Liver (tissue), 9 donors: ENCODE measurements around the gene ST7. TPM values are rescaled to one million over a fixed set of nuclear protein-coding genes. Genes with fewer than 3 reads are reported as not detected.

Experiments used
- DNase-seq: peaks from one replicate; pipeline ENCODE4 v3.0.0-alpha.2; 2017; ENCODE audit warnings: low spot score
- H3K27ac ChIP-seq, 2 donors: one replicate each; pipeline ENCODE4 v1.7.0; 2013; ENCODE audit warnings: inconsistent platforms in 2 of 2, low read length in 2 of 2, control low read depth in 1 of 2, low read depth in 1 of 2, mild to moderate bottlenecking in 1 of 2
- H3K27me3 ChIP-seq, 4 donors: one replicate each; pipeline versions ENCODE4 v1.6.1 to v1.7.0; 2013; ENCODE audit warnings: low read length in 3 of 4, inconsistent platforms in 1 of 4, mild to moderate bottlenecking in 1 of 4, moderate library complexity in 1 of 4; ENCODE audit not compliant: control insufficient read depth in 4 of 4, insufficient read depth in 4 of 4
- H3K36me3 ChIP-seq, 4 donors: one replicate each; pipeline versions ENCODE4 v1.6.1 to v1.7.0; 2013; ENCODE audit warnings: low read length in 3 of 4, mild to moderate bottlenecking in 3 of 4, low read depth in 1 of 4, moderate library complexity in 1 of 4; ENCODE audit not compliant: control insufficient read depth in 4 of 4, insufficient read depth in 3 of 4
- H3K4me1 ChIP-seq, 4 donors: one replicate each; pipeline versions ENCODE4 v1.6.1 to v1.7.0; 2013; ENCODE audit warnings: low read length in 3 of 4, mild to moderate bottlenecking in 3 of 4, moderate library complexity in 1 of 4; ENCODE audit not compliant: control insufficient read depth in 4 of 4, insufficient read depth in 4 of 4
- H3K4me3 ChIP-seq, 3 donors: one replicate each; pipeline versions ENCODE4 v1.6.1 to v1.7.0; 2013; ENCODE audit warnings: low read length in 3 of 3, control low read depth in 1 of 3, low read depth in 1 of 3, mild to moderate bottlenecking in 1 of 3
- H3K9ac ChIP-seq, 2 donors: one replicate each; pipeline ENCODE4 v1.7.0; 2013; ENCODE audit warnings: low read length in 2 of 2, mild to moderate bottlenecking in 2 of 2, moderate library complexity in 2 of 2, control low read depth in 1 of 2, low read depth in 1 of 2
- H3K9me3 ChIP-seq, 4 donors: one replicate each; pipeline versions ENCODE4 v1.6.1 to v1.7.0; 2013; ENCODE audit warnings: low read length in 3 of 4; ENCODE audit not compliant: control insufficient read depth in 4 of 4
- ATF3 ChIP-seq: IDR thresholded peaks from 2 replicates; pipeline ENCODE4 v1.6.1; 2016; ENCODE audit warnings: antibody characterized with exemption
- CTCF ChIP-seq: fragments of 150-350 bp; IDR thresholded peaks from 2 replicates; pipeline ENCODE4 v1.5.1; 2017; ENCODE audit warnings: improper control_type of control experiment, low read depth, low read length; ENCODE audit not compliant: missing input control
- EGR1 ChIP-seq, 2 donors: IDR thresholded peaks; 2 replicates each; pipeline ENCODE4 v1.6.1; 2016 to 2018; ENCODE audit warnings: antibody characterized with exemption in 2 of 2, low read depth in 2 of 2
- FOXA1 ChIP-seq: IDR thresholded peaks from 2 replicates; pipeline ENCODE4 v1.6.1; 2016; ENCODE audit warnings: antibody characterized with exemption
- FOXA2 ChIP-seq: IDR thresholded peaks from 2 replicates; pipeline ENCODE4 v1.6.1; 2016; ENCODE audit warnings: antibody characterized with exemption
- GABPA ChIP-seq, 2 donors: IDR thresholded peaks in 1 of 2; conservative IDR thresholded peaks in 1 of 2; 2 replicates each; pipeline ENCODE4 v1.6.1; 2016; ENCODE audit warnings: antibody characterized with exemption in 2 of 2, mild to moderate bottlenecking in 1 of 2, moderate library complexity in 1 of 2
- HNF4A ChIP-seq, 2 donors: conservative IDR thresholded peaks; 2 replicates each; pipeline ENCODE4 v1.6.1; 2016; ENCODE audit warnings: antibody characterized with exemption in 2 of 2, mild to moderate bottlenecking in 2 of 2
- HNF4G ChIP-seq: IDR thresholded peaks from 2 replicates; pipeline ENCODE4 v1.6.1; 2016; ENCODE audit warnings: antibody characterized with exemption
- NR2F2 ChIP-seq: IDR thresholded peaks from 2 replicates; pipeline ENCODE4 v1.6.1; 2016; ENCODE audit warnings: antibody characterized with exemption
- RAD21 ChIP-seq, 2 donors: IDR thresholded peaks; 2 replicates each; pipeline ENCODE4 v1.6.1; 2016; ENCODE audit warnings: antibody characterized with exemption in 2 of 2, mild to moderate bottlenecking in 2 of 2
- SP1 ChIP-seq: IDR thresholded peaks from 2 replicates; pipeline ENCODE4 v1.6.1; 2018; ENCODE audit warnings: antibody characterized with exemption, mild to moderate bottlenecking
- TAF1 ChIP-seq: conservative IDR thresholded peaks from 2 replicates; pipeline ENCODE4 v1.6.1; 2016; ENCODE audit warnings: antibody characterized with exemption, mild to moderate bottlenecking
- ZBTB33 ChIP-seq: IDR thresholded peaks from 2 replicates; pipeline ENCODE4 v1.6.1; 2016; ENCODE audit warnings: antibody characterized with exemption
- WGBS: extraction: QIAGEN DNeasy Blood & Tissue Kit; methylation state at CpG from one replicate; pipeline ENCODE4 v1.1.7; 2013; 5-methylcytosine and 5-hydroxymethylcytosine counted together
- polyA plus RNA-seq, 2 donors: library from polyadenylated mRNA; stranded (reverse) in 1 of 2; unstranded in 1 of 2; fragments of 200-250 nt in 1 of 2; fragments of >200 nt in 1 of 2; fragmentation: Nextera tagmentation in 1 of 2; extraction: Ambion mirVana in 1 of 2; gene quantifications; one replicate each; pipeline versions ENCODE4 v1.2.1 to v1.2.3, GENCODE V29; 2013 to 2015
- total RNA-seq, 2 donors: library from RNA; depleted of rRNA; stranded (reverse); fragments of >200 nt; gene quantifications; one replicate each; pipeline ENCODE4 v1.2.3, GENCODE V29; 2014
- TF ChIP-seq, protein P1 (sequence below): IDR thresholded peaks from 2 replicates; pipeline ENCODE4 v1.6.1; 2016; ENCODE audit warnings: antibody characterized with exemption, mild to moderate bottlenecking
- donor health status: healthy.
- donor health status: healthy.
- donor health status: healthy.
- donor health status: healthy.
- donor health status: healthy.

ST7 gene
- total and polyA plus RNA-seq, 4 donors = 13.5 to 30.7 (median 22.6) TPM

DNA sequence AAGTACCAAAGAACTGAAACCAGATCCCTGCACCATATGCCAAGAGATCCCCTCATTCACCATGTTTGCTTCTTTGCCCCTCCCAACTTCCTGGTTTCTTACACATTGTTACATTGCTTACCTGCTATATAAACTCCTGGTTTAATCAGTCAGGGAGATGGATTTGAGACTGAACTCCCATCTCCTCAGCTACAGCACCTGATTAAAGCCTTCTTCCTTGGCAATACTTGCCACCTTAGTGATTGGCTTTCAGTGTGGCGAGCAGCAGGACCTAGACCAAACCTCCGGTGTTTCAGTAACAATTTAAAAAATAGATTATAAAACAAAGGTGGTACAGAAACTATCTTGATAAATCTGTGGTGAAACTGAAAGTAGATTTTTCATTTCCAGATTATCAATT, 122.6 kb downstream of the ST7 start:
- H3K27ac ChIP-seq = peak overlapping the region; percentile 5 to 73
- H3K4me3 ChIP-seq = no peak overlapping the region
- H3K27me3 ChIP-seq = no peaks in the 10 kb centered on the region
- WGBS = 87% methylated on average over 2 of the region's 2 CpGs
- no peak for TF ChIP-seq GABPA (IDR thresholded peaks at IDR 0.05 in 1 of 2, conservative IDR thresholded peaks at IDR 0.05 in 1 of 2)
- no peak for TF ChIP-seq ATF3
- TF ChIP-seq EGR1 (IDR thresholded peaks at IDR 0.05; ENCODE audit: low read depth in 2 of 2) = no peak
- TF ChIP-seq ZBTB33 = no peak
- TF ChIP-seq, protein P1, sequence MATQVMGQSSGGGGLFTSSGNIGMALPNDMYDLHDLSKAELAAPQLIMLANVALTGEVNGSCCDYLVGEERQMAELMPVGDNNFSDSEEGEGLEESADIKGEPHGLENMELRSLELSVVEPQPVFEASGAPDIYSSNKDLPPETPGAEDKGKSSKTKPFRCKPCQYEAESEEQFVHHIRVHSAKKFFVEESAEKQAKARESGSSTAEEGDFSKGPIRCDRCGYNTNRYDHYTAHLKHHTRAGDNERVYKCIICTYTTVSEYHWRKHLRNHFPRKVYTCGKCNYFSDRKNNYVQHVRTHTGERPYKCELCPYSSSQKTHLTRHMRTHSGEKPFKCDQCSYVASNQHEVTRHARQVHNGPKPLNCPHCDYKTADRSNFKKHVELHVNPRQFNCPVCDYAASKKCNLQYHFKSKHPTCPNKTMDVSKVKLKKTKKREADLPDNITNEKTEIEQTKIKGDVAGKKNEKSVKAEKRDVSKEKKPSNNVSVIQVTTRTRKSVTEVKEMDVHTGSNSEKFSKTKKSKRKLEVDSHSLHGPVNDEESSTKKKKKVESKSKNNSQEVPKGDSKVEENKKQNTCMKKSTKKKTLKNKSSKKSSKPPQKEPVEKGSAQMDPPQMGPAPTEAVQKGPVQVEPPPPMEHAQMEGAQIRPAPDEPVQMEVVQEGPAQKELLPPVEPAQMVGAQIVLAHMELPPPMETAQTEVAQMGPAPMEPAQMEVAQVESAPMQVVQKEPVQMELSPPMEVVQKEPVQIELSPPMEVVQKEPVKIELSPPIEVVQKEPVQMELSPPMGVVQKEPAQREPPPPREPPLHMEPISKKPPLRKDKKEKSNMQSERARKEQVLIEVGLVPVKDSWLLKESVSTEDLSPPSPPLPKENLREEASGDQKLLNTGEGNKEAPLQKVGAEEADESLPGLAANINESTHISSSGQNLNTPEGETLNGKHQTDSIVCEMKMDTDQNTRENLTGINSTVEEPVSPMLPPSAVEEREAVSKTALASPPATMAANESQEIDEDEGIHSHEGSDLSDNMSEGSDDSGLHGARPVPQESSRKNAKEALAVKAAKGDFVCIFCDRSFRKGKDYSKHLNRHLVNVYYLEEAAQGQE = no peak
- no peak for TF ChIP-seq CTCF
- DNase-seq = no peak
- H3K9me3 ChIP-seq = no peaks in the 10 kb centered on the region
- no peak overlapping the region for H3K9ac ChIP-seq
- H3K4me1 ChIP-seq = peaks cover 7 to 51% (median 30%) of the 10 kb centered on the region in 4 donors
- no peaks in the 10 kb centered on the region for H3K36me3 ChIP-seq

DNA sequence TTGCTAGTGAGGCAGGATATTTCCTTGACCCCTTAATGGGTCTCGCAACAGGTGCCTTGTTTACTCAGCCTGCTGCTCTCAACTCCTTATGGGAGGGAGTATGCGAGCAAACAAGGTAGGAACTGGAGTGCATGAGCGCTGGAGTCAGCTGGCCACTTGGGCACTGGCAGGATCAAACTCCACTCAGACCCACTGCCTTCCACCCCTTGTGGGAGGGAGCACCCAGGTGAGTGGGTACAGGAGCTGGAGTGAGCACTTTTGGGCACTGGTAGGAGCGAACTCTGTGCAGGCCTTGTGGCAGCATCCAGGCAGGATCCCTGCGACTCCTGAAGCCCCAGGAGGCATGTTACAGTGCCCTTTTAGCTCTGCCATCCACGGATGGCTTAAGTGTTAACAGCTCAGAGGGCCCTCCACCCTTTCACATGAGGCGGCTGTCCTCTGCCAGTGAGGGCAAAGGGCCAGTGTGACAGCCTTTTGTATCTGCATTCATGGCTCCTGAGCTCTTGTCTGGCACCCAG, 123.2 kb downstream of the ST7 start:
- Histone ChIP-seq H3K9me3 (no peaks in the 10 kb centered on the region), H3K27me3 (no peaks in the 10 kb centered on the region), H3K9ac (no peak overlapping the region), H3K4me1 (peaks cover 7 to 50% (median 30%) of the 10 kb centered on the region in 4 donors), H3K36me3 (no peaks in the 10 kb centered on the region), H3K27ac (peak overlapping the region; percentile 5 to 73), H3K4me3 (peak overlapping the region in 1 of 3 donors; percentile 18)
- WGBS = 41% methylated on average over 7 of the region's 7 CpGs
- no peak for DNase-seq
- TF ChIP-seq EGR1 (IDR thresholded peaks at IDR 0.05; ENCODE audit: low read depth in 2 of 2) = no peak
- TF ChIP-seq SP1 = peak; percentile 64
- peak; percentile 78 for TF ChIP-seq FOXA2
- no peak for TF ChIP-seq CTCF
- TF ChIP-seq, protein P1 = no peak
- peak in 1 of 2 donors; percentile 12 for TF ChIP-seq RAD21 (IDR thresholded peaks at IDR 0.05)
- peak; percentile 73 for TF ChIP-seq HNF4A (conservative IDR thresholded peaks at IDR 0.05)
- TF ChIP-seq HNF4G = peak; percentile 58
- TF ChIP-seq GABPA (IDR thresholded peaks at IDR 0.05 in 1 of 2, conservative IDR thresholded peaks at IDR 0.05 in 1 of 2) = no peak
- peak; percentile 42 for TF ChIP-seq ZBTB33
- TF ChIP-seq FOXA1 = peak; percentile 20
- TF ChIP-seq TAF1 = no peak
- no peak for TF ChIP-seq NR2F2
